Activated CD8-positive, alpha-beta T cell treated with anti-CD3 and anti-CD28 coated beads for 36 hours (primary cell): ENCODE data around the gene FAT1. TPM values are rescaled to one million over a fixed set of nuclear protein-coding genes. Genes with fewer than 3 reads are reported as not detected.

ENCODE experiments used
- ATAC-seq: fragments of 200-7000 bp; cut with Tn5 transposase; one replicate; pipeline ENCODE4 v1.10.0; 2021; ENCODE audit warnings: mild to moderate bottlenecking, moderate library complexity
- CTCF ChIA-PET: fragments of 350-600 bp; sonication (Branson Sonifier 250); formaldehyde crosslinking; loops from one replicate; lab custom pipeline; 2021; ENCODE audit warnings: antibody characterized with exemption; lab: Charles Lee
- POLR2A ChIA-PET: fragments of 350-600 bp; sonication (Branson Sonifier 250); formaldehyde crosslinking; loops from one replicate; lab custom pipeline; 2021; ENCODE audit warnings: antibody characterized with exemption; lab: Charles Lee
- DNase-seq: peaks from one replicate; pipeline ENCODE4 v3.0.0-alpha.2; 2020
- H3K27ac Mint-ChIP-seq: one replicate; pipeline ENCODE4 v1.8.0; 2021; ENCODE audit warnings: mild to moderate bottlenecking, mixed read lengths
- H3K27me3 Mint-ChIP-seq: one replicate; pipeline ENCODE4 v1.8.0; 2021; ENCODE audit warnings: mixed read lengths
- H3K36me3 Mint-ChIP-seq: one replicate; pipeline ENCODE4 v1.8.0; 2021; ENCODE audit warnings: low read depth, mixed read lengths
- H3K4me1 Mint-ChIP-seq: one replicate; pipeline ENCODE4 v1.8.0; 2021; ENCODE audit warnings: low read depth, mixed read lengths
- H3K4me3 Mint-ChIP-seq: one replicate; pipeline ENCODE4 v1.8.0; 2021; ENCODE audit warnings: mild to moderate bottlenecking, moderate library complexity, mixed read lengths
- H3K9me3 Mint-ChIP-seq: one replicate; pipeline ENCODE4 v1.8.0; 2021; ENCODE audit warnings: mixed read lengths
- CTCF ChIP-seq: fragments of 200-600 bp; IDR thresholded peaks from one replicate; pipeline ENCODE4 v1.8.0; 2022; ENCODE audit warnings: antibody characterized with exemption, mild to moderate bottlenecking
- intact Hi-C: fragments of 100-400 bp; cut with micrococcal nuclease; formaldehyde crosslinking; loops from one replicate; pipeline ENCODE4 v1.10.0; 2022
- total RNA-seq, 2 experiments: library from RNA; stranded (reverse); gene quantifications; one replicate each; pipeline ENCODE4 v1.2.3, GENCODE V29; 2021

FAT1 gene
- total RNA-seq, 2 experiments from 2014 or later = not detected

DNA sequence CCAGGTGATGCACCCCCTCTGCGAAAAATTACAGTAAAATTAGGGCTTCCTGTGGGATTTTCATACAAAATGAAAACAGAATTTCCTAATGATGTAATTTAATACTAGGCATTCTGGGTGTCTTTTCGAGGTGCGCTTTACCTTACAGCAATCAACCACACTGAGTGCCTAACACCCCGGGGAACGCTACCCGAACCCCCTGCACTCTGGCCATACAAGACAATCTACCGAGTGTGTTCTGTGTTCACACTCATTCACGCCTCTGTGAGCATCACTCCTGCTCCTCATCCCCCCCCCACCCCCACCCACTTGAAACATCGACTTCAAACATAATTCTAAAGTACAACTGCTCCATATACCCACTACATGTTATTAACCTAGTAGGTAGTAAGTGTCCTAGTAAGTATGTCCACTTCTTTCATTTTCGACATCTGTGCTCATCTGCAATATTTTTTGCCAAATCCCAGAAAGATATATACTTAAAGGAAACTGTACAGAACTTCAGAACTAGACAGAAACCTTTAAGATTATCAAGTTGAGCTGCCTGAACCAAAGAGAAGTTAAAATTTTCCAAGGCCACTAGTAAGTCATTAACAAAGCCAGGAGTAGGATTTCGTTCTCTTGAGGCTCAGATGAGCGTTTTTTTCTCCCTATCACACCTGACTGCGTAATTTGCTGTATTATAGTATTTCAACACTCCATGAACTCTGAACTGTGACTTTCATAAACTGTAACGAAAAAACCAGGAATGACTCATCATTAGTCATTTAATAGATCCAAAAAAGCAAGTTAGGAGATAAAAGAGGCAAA is 80.0 kb downstream of the FAT1 start:
- H3K9me3 Mint-ChIP-seq = no peaks in the 10 kb centered on the region
- intact Hi-C loops = no loop called here

GRCh38 chr4:186642998-186643397 is 80.7 kb downstream of the FAT1 start:
- ChIA-PET POLR2A (no interaction called here), CTCF (no interaction called here)
- Mint-ChIP-seq H3K27ac (no peak overlapping the region), H3K4me3 (no peak overlapping the region), H3K4me1 (no peaks in the 10 kb centered on the region), H3K9me3 (no peaks in the 10 kb centered on the region), H3K27me3 (peaks cover 1% of the 10 kb centered on the region), H3K36me3 (no peaks in the 10 kb centered on the region)
- intact Hi-C loops = no loop called here
- no peak for DNase-seq
- no peak for ATAC-seq
- no peak for TF ChIP-seq CTCF

More for the DNA sequence above, 80.0 kb downstream of the FAT1 start:
- Mint-ChIP-seq H3K36me3 (no peaks in the 10 kb centered on the region), H3K4me3 (no peak overlapping the region), H3K27ac (no peak overlapping the region), H3K4me1 (no peaks in the 10 kb centered on the region), H3K27me3 (peaks cover 1% of the 10 kb centered on the region)
- TF ChIP-seq CTCF = no peak
- DNase-seq (no peak), ATAC-seq (no peak)
- CTCF ChIA-PET = no interaction called here
- POLR2A ChIA-PET = no interaction called here

DNA sequence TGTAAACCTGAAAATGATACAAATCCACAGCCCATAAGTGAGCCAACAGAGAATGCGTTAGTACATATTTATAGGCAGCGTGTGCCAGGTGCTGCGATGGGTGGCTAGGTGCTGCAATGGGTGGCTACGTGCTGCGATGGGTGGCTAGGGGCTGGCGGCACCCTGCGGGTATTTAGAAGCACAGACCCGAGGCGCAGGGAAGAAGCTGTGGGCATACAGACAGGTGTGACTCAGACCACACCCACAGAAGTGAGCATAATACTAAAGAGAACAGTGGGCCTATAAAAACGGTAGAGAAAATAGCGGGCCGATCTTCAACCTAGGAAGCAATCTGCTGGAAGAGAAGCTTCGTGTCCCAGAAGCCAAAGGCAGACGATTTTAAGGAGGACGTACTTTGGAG is 81.1 kb downstream of the FAT1 start:
- Mint-ChIP-seq H3K4me3 (no peak overlapping the region), H3K4me1 (no peaks in the 10 kb centered on the region), H3K9me3 (no peaks in the 10 kb centered on the region), H3K36me3 (no peaks in the 10 kb centered on the region), H3K27ac (no peak overlapping the region), H3K27me3 (peaks cover 1% of the 10 kb centered on the region)
- CTCF ChIA-PET = no interaction called here
- POLR2A ChIA-PET = no interaction called here
- intact Hi-C loops = no loop called here
- DNase-seq = no peak
- no peak for ATAC-seq
- no peak for TF ChIP-seq CTCF

DNA sequence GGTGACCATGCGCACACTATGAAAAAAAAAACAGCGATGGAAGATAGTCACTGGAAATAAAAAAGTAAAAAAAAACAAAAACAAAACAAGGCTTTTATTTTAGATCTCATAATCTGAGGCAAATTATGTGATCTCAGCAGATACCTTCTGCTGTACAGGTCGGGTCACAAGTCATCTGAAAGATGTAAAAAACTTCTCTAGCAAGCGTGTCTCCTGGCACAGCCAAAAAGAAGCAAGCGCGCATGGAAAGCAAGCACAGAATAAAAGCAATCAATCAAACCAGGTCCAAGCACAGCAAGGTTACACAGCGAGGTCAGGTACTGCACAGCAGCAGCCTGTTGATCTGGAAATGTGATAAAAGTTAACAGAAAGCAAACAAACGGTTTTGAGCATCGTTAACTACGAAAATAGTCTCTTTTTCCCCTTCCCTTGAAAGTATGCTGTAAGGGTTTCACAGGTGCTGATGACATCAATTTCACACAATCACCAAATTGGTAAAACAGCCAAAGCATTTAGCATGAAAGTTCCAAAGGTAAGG is 89.0 kb downstream of the FAT1 start:
- H3K27ac Mint-ChIP-seq = no peak overlapping the region
- no peak overlapping the region for H3K4me3 Mint-ChIP-seq
- H3K27me3 Mint-ChIP-seq = no peaks in the 10 kb centered on the region
- H3K4me1 Mint-ChIP-seq = no peaks in the 10 kb centered on the region
- DNase-seq = no peak
- ChIA-PET CTCF (no interaction called here), POLR2A (no interaction called here)
- H3K9me3 Mint-ChIP-seq = no peaks in the 10 kb centered on the region
- no peaks in the 10 kb centered on the region for H3K36me3 Mint-ChIP-seq
- intact Hi-C loops = no loop called here
- no peak for ATAC-seq
- no peak for TF ChIP-seq CTCF

- no peaks in the 10 kb centered on the region for H3K9me3 Mint-ChIP-seq
- H3K27ac Mint-ChIP-seq = no peak overlapping the region
- TF ChIP-seq CTCF = no peak
- H3K27me3 Mint-ChIP-seq = no peaks in the 10 kb centered on the region
- ChIA-PET CTCF (no interaction called here), POLR2A (no interaction called here)
- ATAC-seq (no peak), DNase-seq (no peak)
- no peaks in the 10 kb centered on the region for H3K4me1 Mint-ChIP-seq
- H3K4me3 Mint-ChIP-seq = no peak overlapping the region
- no peaks in the 10 kb centered on the region for H3K36me3 Mint-ChIP-seq
- intact Hi-C loops = no loop called here
Measured at GRCh38 chr4:186633844-186634243, 89.8 kb downstream of the FAT1 start.
